CD4-positive, alpha-beta T cell treated with Interleukin-4 for 1 hour (primary cell): Measurements from ENCODE around the gene PRICKLE1.

Experiments used
- DNase-seq, 2 donors: peaks; one replicate each; pipeline ENCODE4 v3.0.0-alpha.2; 2020 to 2022

Gene PRICKLE1

GRCh38 chr12:42446761-42447160 is 142.8 kb downstream of the PRICKLE1 start:
- DNase-seq = no peak

- no peak for DNase-seq
Observed at GRCh38 chr12:42445891-42446290, 143.7 kb downstream of the PRICKLE1 start.

- DNase-seq = no peak
Observed at GRCh38 chr12:42444192-42444943, 145.2 kb downstream of the PRICKLE1 start.

GRCh38 chr12:42442888-42443287 is 146.7 kb downstream of the PRICKLE1 start:
- no peak for DNase-seq

- no peak for DNase-seq
Observed at GRCh38 chr12:42442311-42442759, 147.2 kb downstream of the PRICKLE1 start.

- DNase-seq = no peak
Observed at GRCh38 chr12:42440608-42441007, 148.9 kb downstream of the PRICKLE1 start.

GRCh38 chr12:42432517-42433140 is 156.9 kb downstream of the PRICKLE1 start:
- DNase-seq = no peak

- no peak for DNase-seq
Observed at GRCh38 chr12:42428850-42429249, 160.7 kb downstream of the PRICKLE1 start.

- DNase-seq = no peak
Observed at GRCh38 chr12:42426746-42427145, 162.8 kb downstream of the PRICKLE1 start.

- DNase-seq = no peak
Observed at GRCh38 chr12:42422785-42423184, 166.8 kb downstream of the PRICKLE1 start.

- no peak for DNase-seq
Observed at GRCh38 chr12:42421844-42422779, 167.4 kb downstream of the PRICKLE1 start.

GRCh38 chr12:42420395-42420794 is 169.2 kb downstream of the PRICKLE1 start:
- no peak for DNase-seq

- no peak for DNase-seq
Observed at GRCh38 chr12:42410340-42410739, 179.2 kb downstream of the PRICKLE1 start.

- DNase-seq = no peak
Observed at GRCh38 chr12:42409471-42409870, 180.1 kb downstream of the PRICKLE1 start.

- DNase-seq = no peak
Observed at GRCh38 chr12:42407306-42407705, 182.2 kb downstream of the PRICKLE1 start.
